ENCODE data around the gene BOLA1. TPM values are rescaled to one million over a fixed set of nuclear protein-coding genes. Genes with fewer than 3 reads are reported as not detected.

The BOLA1 gene
- total RNA-seq, 1 experiment from 2014 or later: 6.0 TPM

- no peak overlapping the region for H2BK5ac ChIP-seq (ENCODE audit: insufficient read length, low read length)
- Mint-ChIP-seq H3K27ac (peak overlapping the region in 2 of 3 experiments; percentile 88 to 89; a peak in 5 of 7 replicates), H3K36me3 (ENCODE audit: insufficient read depth in 1 of 3, low read depth in 3 of 3) (peaks cover 21 to 53% (median 49%) of the 10 kb centered on the region in 3 experiments), H3K4me3 (no peak overlapping the region), H3K27me3 (ENCODE audit: low read depth) (peaks cover 4% of the 10 kb centered on the region), H3K9me3 (no peaks in the 10 kb centered on the region; a peak in 1 of 5 replicates), H3K4me1 (peaks cover 21 to 22% of the 10 kb centered on the region in 2 experiments)
- H4K20me1 ChIP-seq (ENCODE audit: control insufficient read depth, insufficient read depth, insufficient read length): no peaks in the 10 kb centered on the region
- no peaks in the 10 kb centered on the region for H3K4me1 ChIP-seq (ENCODE audit: insufficient read depth, low read length)
- peak; percentile 59 for DNase-seq
- H2BK120ac ChIP-seq (ENCODE audit: low read depth, low read length, poor library complexity, severe bottlenecking): no peak overlapping the region
- H3K56ac ChIP-seq (ENCODE audit: insufficient read length, low read depth, low read length): no peak overlapping the region
- H3K4me2 ChIP-seq (ENCODE audit: insufficient read depth, insufficient read length, low read length): no peak overlapping the region
- H3K9me3 ChIP-seq (ENCODE audit: control insufficient read depth, low read depth, low read length): no peaks in the 10 kb centered on the region
- no peaks in the 10 kb centered on the region for H3K79me2 ChIP-seq (ENCODE audit: insufficient read depth, low read length)
- peaks cover 8% of the 10 kb centered on the region for H3K23me2 ChIP-seq (ENCODE audit: insufficient read length, low read depth, low read length, poor library complexity, severe bottlenecking)
- H4K91ac ChIP-seq (ENCODE audit: insufficient read length, low read depth, low read length): no peak overlapping the region
- no peaks in the 10 kb centered on the region for H3K79me1 ChIP-seq (ENCODE audit: insufficient read depth, low read depth, low read length, poor library complexity, severe bottlenecking)
- no peak overlapping the region for H3K4ac ChIP-seq (ENCODE audit: low read depth, low read length)
- WGBS (ENCODE audit: extremely low coverage, insufficient read length, low lambda C conversion rate): no CpG with 5 or more reads among the region's 5 CpGs
- no peak overlapping the region for H3K9ac ChIP-seq (ENCODE audit: extremely low read depth, insufficient read length, low read length)
- no peak overlapping the region for H4K5ac ChIP-seq (ENCODE audit: insufficient read length, low read depth, low read length)
- no peak overlapping the region for H2BK12ac ChIP-seq (ENCODE audit: insufficient read length, low read depth, low read length)
- no peak overlapping the region for H3K18ac ChIP-seq (ENCODE audit: insufficient read length, low read depth, low read length)
- no peak overlapping the region for H2BK20ac ChIP-seq (ENCODE audit: low read depth, low read length, poor library complexity, severe bottlenecking)
- no peaks in the 10 kb centered on the region for H3K27me3 ChIP-seq (ENCODE audit: insufficient read depth, low read length)
- no peak overlapping the region for H3K27ac ChIP-seq (ENCODE audit: insufficient read length, low read depth, low read length)
- H2BK15ac ChIP-seq (ENCODE audit: low read depth, low read length): no peak overlapping the region
- no peak overlapping the region for H3T11ph ChIP-seq (ENCODE audit: low read length)
- no peak overlapping the region for H3K23ac ChIP-seq (ENCODE audit: insufficient read length, low read depth, low read length)
- no peak for TF ChIP-seq CTCF (conservative IDR thresholded peaks at IDR 0.05)
- no peak overlapping the region for H2AK5ac ChIP-seq (ENCODE audit: insufficient read length, low read length)
- H2AFZ ChIP-seq (ENCODE audit: low read length): no peak overlapping the region
- H4K8ac ChIP-seq (replicated peaks; ENCODE audit: insufficient read length, low read depth, low read length): no peak overlapping the region
- H3K14ac ChIP-seq (ENCODE audit: insufficient read depth, low read length): no peak overlapping the region
Observed at GRCh38 chr1:149903836-149904491, 4.6 kb downstream of the BOLA1 start.

Data from H9 (cell line).